Breast epithelium (tissue), 4 donors: ENCODE results near the gene ALB. TPM values are rescaled to one million over a fixed set of nuclear protein-coding genes. Genes with fewer than 3 reads are reported as not detected.

Experiments used
- DNase-seq, 2 donors: peaks; one replicate each; pipeline ENCODE4 v3.0.0-alpha.2; 2019; ENCODE audit warnings: low spot score in 2 of 2
- H3K27ac ChIP-seq, 2 donors: fragments of 200-600 bp; sonication (generic) in 1 of 2; one replicate each; pipeline ENCODE4 v1.5.1; 2016 to 2019; ENCODE audit warnings: mild to moderate bottlenecking in 1 of 2
- H3K27me3 ChIP-seq, 2 donors: fragments of 200-600 bp; sonication (generic) in 1 of 2; one replicate each; pipeline versions ENCODE4 v1.5.1 to v1.6.0; 2017 to 2019; ENCODE audit warnings: control low read depth in 1 of 2, mild to moderate bottlenecking in 1 of 2
- H3K36me3 ChIP-seq: fragments of 200-600 bp; one replicate; pipeline ENCODE4 v1.5.1; 2019
- H3K4me1 ChIP-seq, 2 donors: fragments of 200-600 bp; sonication (generic); one replicate each; pipeline ENCODE4 v1.5.1; 2016 to 2019; ENCODE audit warnings: control low read depth in 1 of 2
- H3K4me3 ChIP-seq, 3 donors: fragments of 200-600 bp; sonication (generic); 1 replicate in 2 of 3; 2 replicates in 1 of 3; pipeline ENCODE4 v1.5.1; 2016 to 2019; ENCODE audit warnings: mild to moderate bottlenecking in 3 of 3, moderate library complexity in 2 of 3
- H3K9me3 ChIP-seq, 2 donors: fragments of 200-600 bp; sonication (generic) in 1 of 2; one replicate each; pipeline ENCODE4 v1.5.1; 2016 to 2019; ENCODE audit warnings: control low read depth in 1 of 2
- POLR2A ChIP-seq: fragments of 450-650 bp; IDR thresholded peaks from one replicate; pipeline ENCODE4 v1.6.1; 2016; ENCODE audit warnings: antibody characterized with exemption, mild to moderate bottlenecking, moderate library complexity
- POLR2AphosphoS5 ChIP-seq, 3 donors: sonication (generic); formaldehyde crosslinking; IDR thresholded peaks; one replicate each; pipeline ENCODE4 v1.6.1; 2017; ENCODE audit warnings: antibody characterized with exemption in 3 of 3
- intact Hi-C: fragments of 100-400 bp; cut with DNase I; formaldehyde crosslinking; loops from one replicate; pipeline ENCODE4 v1.15.1; 2023; ENCODE audit warnings: low total_unique reads
- total RNA-seq, 3 donors: library from RNA; depleted of rRNA; stranded (reverse); fragments of >200 nt; gene quantifications; one replicate each; pipeline ENCODE4 v1.1.0, GENCODE V29; 2016
- TF ChIP-seq, protein P1 (sequence below), 3 donors: fragments of 450-650 bp; IDR thresholded peaks; one replicate each; pipeline ENCODE4 v1.5.1; 2016 to 2017; ENCODE audit warnings: antibody characterized with exemption in 3 of 3, mild to moderate bottlenecking in 3 of 3, moderate library complexity in 3 of 3

The ALB gene
- total RNA-seq, 3 donors from 2014 or later = 0.66 to 9.1 TPM; not detected in 1

- Histone ChIP-seq H3K9me3 (no peaks in the 10 kb centered on the region), H3K27me3 (no peaks in the 10 kb centered on the region), H3K4me1 (no peaks in the 10 kb centered on the region), H3K4me3 (no peak overlapping the region), H3K27ac (no peak overlapping the region), H3K36me3 (no peaks in the 10 kb centered on the region)
- DNase-seq = no peak
- TF ChIP-seq POLR2A = no peak
- TF ChIP-seq POLR2AphosphoS5 (IDR thresholded peaks at IDR 0.05) = no peak
- TF ChIP-seq, protein P1, sequence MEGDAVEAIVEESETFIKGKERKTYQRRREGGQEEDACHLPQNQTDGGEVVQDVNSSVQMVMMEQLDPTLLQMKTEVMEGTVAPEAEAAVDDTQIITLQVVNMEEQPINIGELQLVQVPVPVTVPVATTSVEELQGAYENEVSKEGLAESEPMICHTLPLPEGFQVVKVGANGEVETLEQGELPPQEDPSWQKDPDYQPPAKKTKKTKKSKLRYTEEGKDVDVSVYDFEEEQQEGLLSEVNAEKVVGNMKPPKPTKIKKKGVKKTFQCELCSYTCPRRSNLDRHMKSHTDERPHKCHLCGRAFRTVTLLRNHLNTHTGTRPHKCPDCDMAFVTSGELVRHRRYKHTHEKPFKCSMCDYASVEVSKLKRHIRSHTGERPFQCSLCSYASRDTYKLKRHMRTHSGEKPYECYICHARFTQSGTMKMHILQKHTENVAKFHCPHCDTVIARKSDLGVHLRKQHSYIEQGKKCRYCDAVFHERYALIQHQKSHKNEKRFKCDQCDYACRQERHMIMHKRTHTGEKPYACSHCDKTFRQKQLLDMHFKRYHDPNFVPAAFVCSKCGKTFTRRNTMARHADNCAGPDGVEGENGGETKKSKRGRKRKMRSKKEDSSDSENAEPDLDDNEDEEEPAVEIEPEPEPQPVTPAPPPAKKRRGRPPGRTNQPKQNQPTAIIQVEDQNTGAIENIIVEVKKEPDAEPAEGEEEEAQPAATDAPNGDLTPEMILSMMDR (IDR thresholded peaks at IDR 0.05) = no peak
- intact Hi-C loops = no loop called here
Measured at GRCh38 chr4:73438048-73438447, 34.0 kb downstream of the ALB start.

DNA sequence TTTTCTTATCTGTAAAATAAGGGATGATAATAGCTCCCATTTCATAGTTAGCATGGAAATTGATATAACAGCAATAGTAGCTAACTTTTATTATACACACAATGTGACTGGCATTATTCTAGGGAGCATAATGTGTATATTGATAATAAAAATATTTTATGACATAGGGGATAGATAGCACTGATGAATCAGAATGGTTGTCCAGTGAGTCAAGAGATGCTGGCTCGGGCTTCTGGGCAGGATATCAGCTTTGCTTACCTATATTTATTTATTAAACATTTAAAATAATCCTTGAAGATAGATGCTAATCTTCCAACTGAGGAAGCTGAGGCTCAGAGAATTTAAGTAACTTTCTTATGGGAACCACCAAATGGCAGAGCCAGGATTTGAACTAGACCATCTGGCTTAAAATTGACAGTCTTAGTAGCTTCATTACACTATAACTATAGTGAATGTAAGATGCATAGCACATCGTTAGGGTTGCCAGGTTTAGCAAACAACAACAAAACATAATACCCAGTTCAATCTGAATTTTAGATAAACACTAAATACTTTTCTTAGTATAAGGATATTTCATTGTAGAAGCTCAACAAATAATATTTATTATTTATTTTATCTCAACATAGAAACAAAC, 34.6 kb downstream of the ALB start:
- Histone ChIP-seq H3K36me3 (no peaks in the 10 kb centered on the region), H3K4me3 (no peak overlapping the region), H3K4me1 (no peaks in the 10 kb centered on the region), H3K27me3 (no peaks in the 10 kb centered on the region), H3K27ac (no peak overlapping the region), H3K9me3 (no peaks in the 10 kb centered on the region)
- intact Hi-C loops = no loop called here
- no peak for DNase-seq
- TF ChIP-seq POLR2A (no peak), POLR2AphosphoS5 (IDR thresholded peaks at IDR 0.05) (no peak)
- TF ChIP-seq, protein P1 (IDR thresholded peaks at IDR 0.05) = no peak

DNA sequence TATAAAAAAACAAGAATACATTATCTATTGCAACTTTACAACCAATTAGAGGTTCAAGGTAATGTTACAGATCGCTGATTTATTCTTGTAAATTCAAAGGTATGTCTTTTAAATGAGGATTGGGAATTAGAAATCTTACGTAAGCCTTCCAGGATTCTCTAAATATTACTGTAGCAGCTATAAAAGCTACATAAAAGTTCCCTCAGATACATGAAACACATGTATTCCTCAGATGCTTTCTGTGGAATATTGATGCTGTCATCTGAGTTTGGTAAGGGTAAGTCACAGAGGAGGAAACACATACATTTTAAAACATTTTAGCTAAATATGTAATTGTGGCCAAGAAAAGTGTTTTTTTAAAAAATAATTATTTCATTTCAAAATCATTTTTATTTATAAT, 35.4 kb downstream of the ALB start:
- intact Hi-C loops = no loop called here
- Histone ChIP-seq H3K9me3 (no peaks in the 10 kb centered on the region), H3K27me3 (no peaks in the 10 kb centered on the region), H3K4me3 (no peak overlapping the region), H3K27ac (no peak overlapping the region), H3K36me3 (no peaks in the 10 kb centered on the region), H3K4me1 (no peaks in the 10 kb centered on the region)
- no peak for DNase-seq
- TF ChIP-seq, protein P1 (IDR thresholded peaks at IDR 0.05) = no peak
- TF ChIP-seq POLR2AphosphoS5 (IDR thresholded peaks at IDR 0.05) (no peak), POLR2A (no peak)

GRCh38 chr4:73439991-73440390, 35.9 kb downstream of the ALB start:
- TF ChIP-seq, protein P1 (IDR thresholded peaks at IDR 0.05) = no peak
- TF ChIP-seq POLR2AphosphoS5 (IDR thresholded peaks at IDR 0.05) = no peak
- TF ChIP-seq POLR2A = no peak
- intact Hi-C loops = no loop called here
- DNase-seq = no peak
- no peak overlapping the region for H3K4me3 ChIP-seq
- H3K27ac ChIP-seq = no peak overlapping the region
- no peaks in the 10 kb centered on the region for H3K36me3 ChIP-seq
- H3K27me3 ChIP-seq = no peaks in the 10 kb centered on the region
- H3K9me3 ChIP-seq = no peaks in the 10 kb centered on the region
- no peaks in the 10 kb centered on the region for H3K4me1 ChIP-seq

DNA sequence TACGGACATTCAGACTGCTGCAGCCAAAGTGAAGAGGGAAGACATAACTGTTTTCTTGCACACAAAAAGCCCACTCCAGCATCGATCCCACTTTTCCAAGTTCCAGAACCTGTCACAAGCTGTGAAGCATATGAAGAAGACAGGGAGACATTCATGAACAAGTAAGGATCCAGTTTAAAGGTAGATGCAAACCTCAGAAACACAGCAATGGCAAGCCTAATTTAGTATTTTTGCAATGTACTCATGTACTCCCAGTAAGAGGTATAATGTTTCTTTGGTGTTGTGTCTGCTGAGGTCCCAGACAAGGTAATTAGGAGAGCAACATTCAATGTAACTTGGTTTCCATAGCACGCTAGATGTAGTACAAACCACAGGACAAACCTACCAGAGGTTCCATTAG, 36.6 kb downstream of the ALB start:
- no peak for DNase-seq
- no peak overlapping the region for H3K27ac ChIP-seq
- H3K4me1 ChIP-seq = no peaks in the 10 kb centered on the region
- TF ChIP-seq, protein P1 (IDR thresholded peaks at IDR 0.05) = no peak
- TF ChIP-seq POLR2AphosphoS5 (IDR thresholded peaks at IDR 0.05) (no peak), POLR2A (no peak)
- no peaks in the 10 kb centered on the region for H3K9me3 ChIP-seq
- no peaks in the 10 kb centered on the region for H3K27me3 ChIP-seq
- no peak overlapping the region for H3K4me3 ChIP-seq
- intact Hi-C loops = no loop called here
- no peaks in the 10 kb centered on the region for H3K36me3 ChIP-seq
